ENCODE data around the gene TUBB.
"Not testable (repeated sequence)": the region's sequence is repeated elsewhere in the genome, so short reads cannot be mapped to it uniquely, and the experiment has no call there.

Gene TUBB

DNA sequence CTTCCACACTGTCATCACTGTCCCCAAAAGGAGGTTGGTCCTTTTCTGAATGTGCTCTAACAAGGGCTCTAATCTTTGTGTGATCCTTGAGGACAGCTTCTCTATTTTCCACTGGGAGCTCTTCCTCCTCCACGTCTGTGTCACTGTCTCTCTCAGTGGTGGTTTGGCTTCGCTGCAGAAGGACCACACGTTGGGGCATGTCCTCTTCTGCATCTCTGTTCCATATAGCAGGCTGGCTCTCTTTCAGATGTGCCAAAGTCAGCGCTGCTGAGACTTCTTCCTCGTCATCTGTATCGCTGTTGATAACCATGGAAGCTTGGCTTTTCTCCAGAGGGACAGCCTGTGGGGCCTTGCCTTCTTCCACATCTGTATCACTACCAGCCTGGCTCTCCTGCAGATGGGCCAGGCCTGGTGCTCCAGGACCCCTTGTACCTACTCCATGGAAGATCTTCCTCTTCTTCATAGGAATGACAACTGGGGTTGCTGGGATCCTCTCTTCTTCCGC lies 7.7 kb upstream of the TUBB start:
- no peak for DNase-seq (ENCODE audit: low read depth)
- H3K4me3 ChIP-seq (ENCODE audit: low read depth, low read length), result no peak overlapping the region
- TF ChIP-seq, protein P1, sequence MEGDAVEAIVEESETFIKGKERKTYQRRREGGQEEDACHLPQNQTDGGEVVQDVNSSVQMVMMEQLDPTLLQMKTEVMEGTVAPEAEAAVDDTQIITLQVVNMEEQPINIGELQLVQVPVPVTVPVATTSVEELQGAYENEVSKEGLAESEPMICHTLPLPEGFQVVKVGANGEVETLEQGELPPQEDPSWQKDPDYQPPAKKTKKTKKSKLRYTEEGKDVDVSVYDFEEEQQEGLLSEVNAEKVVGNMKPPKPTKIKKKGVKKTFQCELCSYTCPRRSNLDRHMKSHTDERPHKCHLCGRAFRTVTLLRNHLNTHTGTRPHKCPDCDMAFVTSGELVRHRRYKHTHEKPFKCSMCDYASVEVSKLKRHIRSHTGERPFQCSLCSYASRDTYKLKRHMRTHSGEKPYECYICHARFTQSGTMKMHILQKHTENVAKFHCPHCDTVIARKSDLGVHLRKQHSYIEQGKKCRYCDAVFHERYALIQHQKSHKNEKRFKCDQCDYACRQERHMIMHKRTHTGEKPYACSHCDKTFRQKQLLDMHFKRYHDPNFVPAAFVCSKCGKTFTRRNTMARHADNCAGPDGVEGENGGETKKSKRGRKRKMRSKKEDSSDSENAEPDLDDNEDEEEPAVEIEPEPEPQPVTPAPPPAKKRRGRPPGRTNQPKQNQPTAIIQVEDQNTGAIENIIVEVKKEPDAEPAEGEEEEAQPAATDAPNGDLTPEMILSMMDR (IDR thresholded peaks at IDR 0.05; ENCODE audit: low read depth, low read length, missing control alignments), result no peak

DNA sequence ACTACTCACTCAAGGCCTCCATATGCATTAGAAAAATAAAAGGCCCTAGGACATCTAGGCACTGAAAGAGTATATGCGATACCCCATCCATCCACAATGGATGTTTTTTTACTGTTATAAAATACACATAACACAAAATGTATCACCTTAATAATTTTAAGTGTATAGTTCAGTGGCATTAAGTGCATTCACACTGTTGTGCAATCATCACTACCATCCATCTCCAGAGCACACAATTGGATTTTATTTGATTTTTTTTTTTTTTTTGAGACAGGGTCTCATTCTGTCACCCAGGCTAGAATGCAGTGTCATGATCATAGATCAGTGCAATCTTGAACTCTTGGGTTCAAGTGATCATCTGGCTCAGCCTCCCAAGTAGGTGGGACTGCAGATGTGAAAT lies 5.9 kb upstream of the TUBB start:
- no peak overlapping the region for H3K4me3 ChIP-seq (ENCODE audit: low read depth, low read length)
- TF ChIP-seq, protein P1 (IDR thresholded peaks at IDR 0.05; ENCODE audit: low read depth, low read length, missing control alignments), result no peak
- DNase-seq (ENCODE audit: low read depth), result no peak

DNA sequence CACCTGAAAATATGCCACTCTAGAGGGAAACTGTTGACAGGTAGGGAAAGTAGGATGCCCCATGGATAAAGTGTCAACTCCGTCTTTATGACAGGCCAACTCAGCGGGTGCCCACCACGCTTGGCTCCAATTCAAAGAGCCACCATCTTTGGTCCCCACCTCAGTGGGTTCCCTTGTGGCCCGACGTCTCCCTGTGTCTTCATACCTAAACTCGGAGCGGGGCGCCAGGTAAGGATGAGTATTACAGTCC lies 3.3 kb upstream of the TUBB start:
- peak overlapping the region; percentile 90 for H3K4me3 ChIP-seq (ENCODE audit: low read depth, low read length)
- TF ChIP-seq, protein P1 (IDR thresholded peaks at IDR 0.05; ENCODE audit: low read depth, low read length, missing control alignments), result no peak
- DNase-seq (ENCODE audit: low read depth), result no peak

DNA sequence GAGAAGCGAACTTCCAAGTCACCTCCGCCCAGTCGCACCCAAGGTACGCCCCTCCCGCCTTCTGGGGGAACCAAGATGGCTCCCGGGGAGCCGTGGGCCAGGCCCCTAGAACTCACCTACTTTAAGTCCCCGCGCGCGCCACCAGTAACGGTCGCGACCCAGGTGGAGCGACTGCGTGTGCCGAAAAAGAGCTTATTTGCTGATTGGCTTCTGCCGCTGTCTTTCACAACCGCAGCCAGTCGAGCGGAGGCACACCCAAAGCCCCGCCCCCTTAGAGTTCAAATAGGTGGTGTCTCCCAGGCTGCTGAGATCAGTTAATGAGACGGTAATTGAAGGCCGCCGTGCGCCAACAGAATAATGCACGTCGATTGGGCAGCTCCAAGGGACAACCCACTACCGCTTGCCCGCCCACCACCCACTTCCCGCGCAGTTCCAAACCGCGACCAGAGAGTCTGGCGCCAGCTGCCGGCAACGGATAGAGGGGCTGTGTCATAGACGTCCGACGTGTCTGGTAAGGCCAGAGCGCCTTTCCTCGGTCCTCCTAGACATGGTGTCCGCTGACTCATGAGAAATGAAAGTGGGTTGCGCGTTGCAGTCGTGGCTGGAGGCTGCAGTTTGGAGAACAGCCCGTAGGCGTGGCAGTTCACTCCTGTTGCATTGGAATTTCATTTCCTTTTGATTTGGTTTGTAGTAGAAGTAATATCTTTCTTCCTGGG lies 2.9 kb upstream of the TUBB start, which contains the start of gene MDC1:
TSS of gene MDC1 (minus strand) at position 153 of the 716 bp plus-strand sequence. CDS start 2,106 bp downstream, outside the sequence.
- TF ChIP-seq, protein P1 (IDR thresholded peaks at IDR 0.05; ENCODE audit: low read depth, low read length, missing control alignments), result peak; percentile 27
- DNase-seq (ENCODE audit: low read depth), result peak; percentile 100
- peak within 1 kb of the TSS; percentile 90 for H3K4me3 ChIP-seq (ENCODE audit: low read depth, low read length)

DNA sequence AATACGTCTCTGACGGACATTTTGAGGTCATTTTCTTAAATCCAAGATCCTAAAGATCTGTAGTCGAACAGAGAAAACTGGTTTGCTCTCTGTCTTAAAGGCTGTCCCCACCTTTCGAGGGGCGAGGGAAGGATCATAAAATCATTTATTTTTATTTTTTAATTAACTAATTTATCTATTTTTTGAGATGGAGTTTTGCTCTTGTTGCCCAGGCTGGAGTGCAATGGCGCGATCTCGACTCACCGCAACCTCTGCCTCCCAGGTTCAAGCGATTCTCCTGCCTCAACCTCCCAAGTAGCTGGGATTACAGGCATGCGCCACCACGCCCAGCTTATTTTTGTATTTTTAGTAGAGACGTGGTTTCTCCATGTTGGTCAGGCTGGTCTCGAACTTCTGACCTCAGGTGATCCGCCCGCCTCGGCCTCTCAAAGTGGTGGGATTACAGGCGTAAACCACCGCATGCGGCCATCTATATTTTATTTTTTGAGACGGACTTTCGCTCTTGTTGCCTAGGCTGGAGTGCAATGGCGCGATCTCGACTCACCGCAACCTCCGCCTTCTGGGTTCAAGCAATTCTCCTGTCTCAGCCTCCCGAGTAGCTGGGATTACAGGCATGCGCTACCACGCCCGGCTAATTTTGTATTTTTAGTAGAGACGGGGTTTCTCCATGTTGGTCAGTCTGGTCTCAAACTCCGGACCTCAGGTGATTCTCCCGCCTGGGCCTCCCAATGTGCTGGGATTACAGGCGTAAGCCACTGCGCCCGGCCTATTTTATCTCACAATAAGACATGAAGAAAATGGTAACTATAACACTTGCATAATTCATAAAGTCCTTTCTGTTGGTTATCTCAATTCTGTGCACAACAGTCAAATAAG lies 2.1 kb upstream of the TUBB start:
- peak overlapping the region; percentile 81 for H3K4me3 ChIP-seq (ENCODE audit: low read depth, low read length)
- DNase-seq (ENCODE audit: low read depth), result not testable (repeated sequence)

DNA sequence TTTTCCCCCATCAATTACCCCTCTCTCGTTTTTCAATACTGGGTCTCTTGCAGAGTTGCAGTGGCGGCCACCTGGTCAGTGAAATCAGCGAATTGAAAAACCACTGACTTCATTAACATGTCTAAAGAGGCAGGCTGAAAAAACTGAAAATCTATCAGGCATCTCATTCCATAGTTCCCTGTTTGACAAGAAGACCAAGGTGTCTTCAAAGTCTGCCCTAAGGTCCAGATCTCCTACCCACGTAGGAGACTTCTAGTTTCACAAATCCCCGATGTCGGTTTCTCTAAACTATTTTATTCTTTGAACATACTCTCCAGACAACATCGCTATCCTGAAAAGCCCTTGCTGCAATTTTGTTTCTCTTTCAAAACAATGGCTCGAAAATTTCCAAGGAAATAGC lies 796 bp upstream of the TUBB start:
- TF ChIP-seq, protein P1 (IDR thresholded peaks at IDR 0.05; ENCODE audit: low read depth, low read length, missing control alignments), result no peak
- peak overlapping the region; percentile 81 for H3K4me3 ChIP-seq (ENCODE audit: low read depth, low read length)
- DNase-seq (ENCODE audit: low read depth), result no peak

DNA sequence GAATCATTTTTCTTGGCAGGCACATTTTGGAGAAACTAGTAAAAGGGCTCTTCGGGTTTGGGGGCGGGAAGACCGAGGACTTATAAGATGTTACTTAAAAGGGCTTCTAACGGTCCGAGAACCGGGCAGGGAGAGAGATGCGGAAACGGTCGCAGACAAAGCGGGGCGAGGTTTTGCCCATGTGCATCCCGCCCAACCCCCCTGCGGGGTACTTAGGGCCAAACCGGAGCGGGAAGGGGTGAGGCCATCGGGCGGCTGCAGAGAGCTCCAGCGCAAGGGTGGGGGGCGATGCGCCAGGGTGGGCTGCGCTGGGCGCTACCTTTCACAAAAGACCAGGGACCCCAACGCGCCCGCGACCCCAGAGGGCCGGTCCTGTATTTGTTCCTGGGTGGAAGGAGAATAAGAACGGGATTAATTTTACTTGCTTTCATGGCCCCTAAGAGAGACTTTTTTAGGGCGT lies 616 bp downstream of the TUBB start:
- TF ChIP-seq, protein P1 (IDR thresholded peaks at IDR 0.05; ENCODE audit: low read depth, low read length, missing control alignments), result no peak
- no peak for DNase-seq (ENCODE audit: low read depth)

More for the DNA sequence above, 616 bp downstream of the TUBB start:
- H3K4me3 ChIP-seq (ENCODE audit: low read depth, low read length), result peak overlapping the region; percentile 81

Data from GM12864 (cell line).